K562 (cell line): ENCODE measurements around the gene LMAN2L. TPM values are rescaled to one million over a fixed set of nuclear protein-coding genes. Genes with fewer than 3 reads are reported as not detected.

Experiments
- DNMT1 ChIP-seq: fragments of 450-650 bp; IDR thresholded peaks from 2 replicates; pipeline ENCODE4 v1.6.1; 2016; ENCODE audit warnings: antibody characterized with exemption, mild to moderate bottlenecking
- FOS ChIP-seq: IDR thresholded peaks from 3 replicates; pipeline ENCODE4 v1.6.1; 2011; ENCODE audit not compliant: insufficient read length; ENCODE audit errors: extremely low read depth
- FOXA3 ChIP-seq, 2 experiments: fragments of 450-650 bp in 1 of 2; sonication (generic) in 1 of 2; formaldehyde crosslinking; IDR thresholded peaks in 1 of 2; conservative IDR thresholded peaks in 1 of 2; 2 replicates each; pipeline versions ENCODE4 v1.4.0 to v1.8.0; 2020 to 2022; ENCODE audit warnings: mild to moderate bottlenecking in 2 of 2, missing genetic modification reagents in 1 of 2
- FOXM1 ChIP-seq, 2 experiments: fragments of 450-650 bp in 1 of 2; sonication (generic) in 1 of 2; formaldehyde crosslinking in 1 of 2; IDR thresholded peaks; 2 replicates each; pipeline versions ENCODE4 v1.6.1 to v1.9.0; 2017 to 2022; ENCODE audit warnings: low read depth in 2 of 2, mild to moderate bottlenecking in 2 of 2, missing genetic modification reagents in 1 of 2, moderate library complexity in 1 of 2
- GABPB1 ChIP-seq: sonication (generic); formaldehyde crosslinking; IDR thresholded peaks from 2 replicates; pipeline ENCODE4 v1.8.0; 2022; ENCODE audit warnings: mild to moderate bottlenecking, missing genetic modification reagents
- ILK ChIP-seq: fragments of 450-650 bp; IDR thresholded peaks from 2 replicates; pipeline ENCODE4 v1.6.1; 2016; ENCODE audit warnings: missing genetic modification characterization, low read depth, mild to moderate bottlenecking, missing compliant biosample characterization, moderate library complexity, borderline replicate concordance
- KDM1A ChIP-seq, 2 experiments: fragments of 450-650 bp; IDR thresholded peaks; 2 replicates each; pipeline ENCODE4 v1.6.1; 2016; ENCODE audit warnings: mild to moderate bottlenecking in 2 of 2
- MYC ChIP-seq, 2 experiments: fragments of 250-450 bp in 1 of 2; sonication (Bioruptor Pico) in 1 of 2; IDR thresholded peaks; 2 replicates each; pipeline versions ENCODE4 v1.5.1 to v1.6.1; 2012 to 2021; ENCODE audit warnings: low read depth in 2 of 2, borderline replicate concordance in 1 of 2, improper control_type of control experiment in 1 of 2, low read length in 1 of 2, mild to moderate bottlenecking in 1 of 2, moderate library complexity in 1 of 2
- NCOA6 ChIP-seq: fragments of 450-650 bp; IDR thresholded peaks from 2 replicates; pipeline ENCODE4 v1.6.1; 2017; ENCODE audit warnings: mild to moderate bottlenecking
- RAD21 ChIP-seq, 2 experiments: fragments of 250-450 bp in 1 of 2; fragments of 450-650 bp in 1 of 2; sonication (Bioruptor Pico) in 1 of 2; formaldehyde crosslinking in 1 of 2; IDR thresholded peaks in 1 of 2; conservative IDR thresholded peaks in 1 of 2; 2 replicates each; pipeline versions ENCODE4 v1.4.0 to v1.8.0; 2020 to 2022; ENCODE audit warnings: mild to moderate bottlenecking in 2 of 2, moderate library complexity in 1 of 2
- RFX1 ChIP-seq: fragments of 450-650 bp; IDR thresholded peaks from 2 replicates; pipeline ENCODE4 v1.6.1; 2016; ENCODE audit warnings: mild to moderate bottlenecking, moderate library complexity
- SMARCC2 ChIP-seq: fragments of 450-650 bp; IDR thresholded peaks from 2 replicates; pipeline ENCODE4 v1.6.1; 2017; ENCODE audit warnings: antibody characterized with exemption, moderate library complexity, mild to moderate bottlenecking, low read depth
- SOX6 ChIP-seq: fragments of 450-650 bp; IDR thresholded peaks from 2 replicates; pipeline ENCODE4 v1.6.1; 2014; ENCODE audit warnings: mild to moderate bottlenecking
- TEAD2 ChIP-seq: fragments of 450-650 bp; IDR thresholded peaks from 2 replicates; pipeline ENCODE4 v1.6.1; 2016; ENCODE audit warnings: missing genetic modification characterization, control low read depth, missing compliant biosample characterization
- TEAD4 ChIP-seq, 2 experiments: sonication (generic) in 1 of 2; formaldehyde crosslinking in 1 of 2; IDR thresholded peaks; 2 replicates each; pipeline versions ENCODE4 v1.6.1 to v1.8.0; 2012 to 2022; ENCODE audit warnings: borderline replicate concordance in 1 of 2, inconsistent platforms in 1 of 2, low read length in 1 of 2, mild to moderate bottlenecking in 1 of 2, missing genetic modification reagents in 1 of 2
- XRCC4 ChIP-seq: IDR thresholded peaks from one replicate; pipeline ENCODE4 v1.6.1; 2011; ENCODE audit not compliant: insufficient read depth, insufficient read length; ENCODE audit errors: extremely low read depth
- ZBTB7A ChIP-seq: IDR thresholded peaks from 2 replicates; pipeline ENCODE4 v1.6.1; 2011; ENCODE audit warnings: low read depth, mild to moderate bottlenecking, low read length, moderate library complexity, borderline replicate concordance; ENCODE audit not compliant: control insufficient read depth
- ZNF76 ChIP-seq: fragments of 250-450 bp; sonication (Bioruptor Pico); IDR thresholded peaks from 2 replicates; pipeline ENCODE4 v1.4.0; 2020; ENCODE audit warnings: mild to moderate bottlenecking, moderate library complexity, borderline replicate concordance
- ZNF778 ChIP-seq: fragments of 450-650 bp; formaldehyde crosslinking; IDR thresholded peaks from 2 replicates; pipeline ENCODE4 v1.4.0; 2020; ENCODE audit warnings: mild to moderate bottlenecking, moderate library complexity
- ZZZ3 ChIP-seq: fragments of 450-650 bp; IDR thresholded peaks from 2 replicates; pipeline ENCODE4 v1.6.1; 2016; ENCODE audit warnings: antibody characterized with exemption, mild to moderate bottlenecking, moderate library complexity
- polyA plus RNA-seq, 8 experiments: library from polyadenylated mRNA; depleted of rRNA in 4 of 8; stranded (reverse) in 5 of 8; unstranded in 3 of 8; fragments of >200 nt; fragmentation: Nextera tagmentation in 2 of 8; fragmentation: Illumina TruSeq in 1 of 8; extraction: Ambion mirVana in 2 of 8; extraction: Trizol in 1 of 8; gene quantifications; 2 replicates each; pipeline versions ENCODE4 v1.2.1 to v1.2.3, GENCODE V29; 2011 to 2014; ENCODE audit warnings: inconsistent platforms in 1 of 8, missing spikeins in 1 of 8
- total RNA-seq, 7 experiments: library from RNA; depleted of rRNA in 6 of 7; stranded (reverse); fragments of >200 nt in 6 of 7; fragmentation: Illumina TruSeq in 2 of 7; extraction: Trizol in 2 of 7; gene quantifications; 2 replicates each; pipeline versions ENCODE4 v1.2.1 to v1.2.3, GENCODE V29; 2011 to 2021; ENCODE audit warnings: low replicate concordance in 1 of 7
- TF ChIP-seq, protein P1 (sequence below), 2 experiments: fragments of 450-650 bp in 1 of 2; IDR thresholded peaks; 2 replicates each; pipeline ENCODE4 v1.6.1; 2011 to 2017; ENCODE audit warnings: low read depth in 2 of 2, antibody characterized with exemption in 1 of 2, borderline replicate concordance in 1 of 2, low read length in 1 of 2, mild to moderate bottlenecking in 1 of 2, mixed read lengths in 1 of 2; ENCODE audit not compliant: control insufficient read depth in 1 of 2
- TF ChIP-seq, protein P2 (sequence below): fragments of 250-450 bp; sonication (Bioruptor Pico); IDR thresholded peaks from 2 replicates; pipeline ENCODE4 v1.5.0; 2021

The LMAN2L gene
- total and polyA plus RNA-seq, 9 of the 15 experiments (the other 6 are each of a cell fraction or from before 2014, with no cell fraction given), result 7.2 to 37.7 (median 12.5) TPM

DNA sequence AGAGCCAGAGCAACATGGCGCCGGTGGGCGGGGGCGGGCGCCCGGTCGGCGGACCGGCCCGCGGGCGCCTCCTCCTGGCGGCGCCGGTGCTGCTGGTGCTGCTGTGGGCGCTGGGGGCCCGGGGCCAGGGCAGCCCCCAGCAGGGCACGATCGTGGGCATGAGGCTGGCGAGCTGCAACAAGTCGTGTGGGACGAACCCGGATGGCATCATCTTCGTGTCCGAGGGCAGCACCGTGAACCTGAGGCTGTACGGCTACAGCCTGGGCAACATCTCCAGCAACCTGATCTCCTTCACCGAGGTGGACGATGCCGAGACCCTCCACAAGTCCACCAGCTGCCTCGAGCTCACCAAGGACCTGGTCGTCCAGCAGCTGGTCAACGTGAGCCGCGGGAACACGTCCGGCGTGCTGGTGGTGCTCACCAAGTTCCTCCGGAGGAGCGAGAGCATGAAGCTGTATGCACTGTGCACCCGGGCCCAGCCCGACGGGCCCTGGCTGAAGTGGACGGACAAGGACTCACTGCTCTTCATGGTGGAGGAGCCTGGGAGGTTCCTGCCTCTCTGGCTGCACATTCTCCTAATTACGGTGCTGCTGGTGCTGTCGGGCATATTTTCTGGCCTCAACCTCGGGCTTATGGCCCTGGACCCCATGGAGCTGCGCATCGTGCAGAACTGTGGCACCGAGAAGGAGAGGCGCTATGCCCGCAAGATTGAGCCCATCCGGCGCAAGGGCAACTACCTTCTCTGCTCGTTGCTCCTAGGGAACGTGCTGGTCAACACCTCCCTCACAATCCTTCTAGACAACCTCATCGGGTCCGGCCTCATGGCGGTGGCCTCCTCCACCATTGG, 21.3 kb upstream of the LMAN2L start (continued):
- TF ChIP-seq ZNF778 (no peak), FOXA3 (CRISPR knock-in tag; conservative IDR thresholded peaks at IDR 0.05 in 1 of 2, IDR thresholded peaks at IDR 0.05 in 1 of 2) (no peak), XRCC4 (no peak), DNMT1 (no peak), TEAD4 (IDR thresholded peaks at IDR 0.05; ENCODE audit: low read length) (no peak), TEAD4 (CRISPR knock-in tag; IDR thresholded peaks at IDR 0.05; ENCODE audit: borderline replicate concordance) (no peak), FOXM1 (IDR thresholded peaks at IDR 0.05; ENCODE audit: low read depth) (no peak), FOXM1 (CRISPR knock-in tag; IDR thresholded peaks at IDR 0.05; ENCODE audit: low read depth) (no peak), NCOA6 (no peak), TEAD2 (tag) (no peak), FOS (no peak), ZNF76 (CRISPR knock-in tag) (no peak), RFX1 (no peak), MYC (IDR thresholded peaks at IDR 0.05; ENCODE audit: low read depth, low read length) (no peak), MYC (CRISPR knock-in tag; IDR thresholded peaks at IDR 0.05; ENCODE audit: borderline replicate concordance, low read depth) (no peak), ZBTB7A (peak; percentile 92), KDM1A (IDR thresholded peaks at IDR 0.05) (no peak), SOX6 (no peak), RAD21 (CRISPR knock-in tag; conservative IDR thresholded peaks at IDR 0.05 in 1 of 2, IDR thresholded peaks at IDR 0.05 in 1 of 2) (peak in 1 of 2 experiments; percentile 65; a peak in 3 of 4 replicates), SMARCC2 (no peak), GABPB1 (CRISPR knock-in tag) (no peak), ZZZ3 (no peak), ILK (tag) (no peak)
- TF ChIP-seq, protein P1, sequence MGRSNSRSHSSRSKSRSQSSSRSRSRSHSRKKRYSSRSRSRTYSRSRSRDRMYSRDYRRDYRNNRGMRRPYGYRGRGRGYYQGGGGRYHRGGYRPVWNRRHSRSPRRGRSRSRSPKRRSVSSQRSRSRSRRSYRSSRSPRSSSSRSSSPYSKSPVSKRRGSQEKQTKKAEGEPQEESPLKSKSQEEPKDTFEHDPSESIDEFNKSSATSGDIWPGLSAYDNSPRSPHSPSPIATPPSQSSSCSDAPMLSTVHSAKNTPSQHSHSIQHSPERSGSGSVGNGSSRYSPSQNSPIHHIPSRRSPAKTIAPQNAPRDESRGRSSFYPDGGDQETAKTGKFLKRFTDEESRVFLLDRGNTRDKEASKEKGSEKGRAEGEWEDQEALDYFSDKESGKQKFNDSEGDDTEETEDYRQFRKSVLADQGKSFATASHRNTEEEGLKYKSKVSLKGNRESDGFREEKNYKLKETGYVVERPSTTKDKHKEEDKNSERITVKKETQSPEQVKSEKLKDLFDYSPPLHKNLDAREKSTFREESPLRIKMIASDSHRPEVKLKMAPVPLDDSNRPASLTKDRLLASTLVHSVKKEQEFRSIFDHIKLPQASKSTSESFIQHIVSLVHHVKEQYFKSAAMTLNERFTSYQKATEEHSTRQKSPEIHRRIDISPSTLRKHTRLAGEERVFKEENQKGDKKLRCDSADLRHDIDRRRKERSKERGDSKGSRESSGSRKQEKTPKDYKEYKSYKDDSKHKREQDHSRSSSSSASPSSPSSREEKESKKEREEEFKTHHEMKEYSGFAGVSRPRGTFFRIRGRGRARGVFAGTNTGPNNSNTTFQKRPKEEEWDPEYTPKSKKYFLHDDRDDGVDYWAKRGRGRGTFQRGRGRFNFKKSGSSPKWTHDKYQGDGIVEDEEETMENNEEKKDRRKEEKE (IDR thresholded peaks at IDR 0.05; ENCODE audit: borderline replicate concordance in 1 of 2, control insufficient read depth in 1 of 2, low read depth in 2 of 2, low read length in 1 of 2), result no peak
- TF ChIP-seq, protein P2, sequence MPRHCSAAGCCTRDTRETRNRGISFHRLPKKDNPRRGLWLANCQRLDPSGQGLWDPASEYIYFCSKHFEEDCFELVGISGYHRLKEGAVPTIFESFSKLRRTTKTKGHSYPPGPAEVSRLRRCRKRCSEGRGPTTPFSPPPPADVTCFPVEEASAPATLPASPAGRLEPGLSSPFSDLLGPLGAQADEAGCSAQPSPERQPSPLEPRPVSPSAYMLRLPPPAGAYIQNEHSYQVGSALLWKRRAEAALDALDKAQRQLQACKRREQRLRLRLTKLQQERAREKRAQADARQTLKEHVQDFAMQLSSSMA (CRISPR knock-in tag), result no peak
